ENCODE results near the gene HMGCLL1.

- TF ChIP-seq CTCF (IDR thresholded peaks at IDR 0.05), result no peak
- no peak for TF ChIP-seq POLR2A (IDR thresholded peaks at IDR 0.05)
Observed at GRCh38 chr6:55473722-55474121, 105.3 kb downstream of the HMGCLL1 start.
